Motor neuron (in vitro differentiated cells): ENCODE measurements around the gene MBD3L5. TPM values are rescaled to one million over a fixed set of nuclear protein-coding genes. Genes with fewer than 3 reads are reported as not detected.

Source experiments
- total RNA-seq, 8 experiments: library from RNA; unstranded; fragments of 300-600 nt; gene quantifications; 2 replicates each; pipeline versions ENCODE4 v1.2.3 to v1.2.4, GENCODE V29; 2022

The MBD3L5 gene
- total RNA-seq, 8 experiments from 2014 or later, result not detected

Other genes starting within 250 kb of the MBD3L5 start
- gene ADGRE1, start 143.0 kb upstream of the MBD3L5 start, total RNA-seq, result not detected
- not detected for gene MBD3L2B, start 9.1 kb upstream of the MBD3L5 start, total RNA-seq
- gene MBD3L4, start 9.6 kb downstream of the MBD3L5 start, total RNA-seq, result under 1 TPM in 1 of 8 experiments, not detected in 7; 0.71 TPM
- gene MBD3L2, start 18.7 kb downstream of the MBD3L5 start, total RNA-seq, result under 1 TPM in 2 of 8 experiments, not detected in 6; 0.27 to 0.62 TPM
- gene MBD3L3, start 28.1 kb downstream of the MBD3L5 start, total RNA-seq, result 1 to 10 TPM in 1 of 8 experiments, under 1 TPM in 2, not detected in 5; 0.58 to 1.1 (median 0.87) TPM
- gene ZNF557, start 39.1 kb downstream of the MBD3L5 start, total RNA-seq, result 10 to 100 TPM in 5 of 8 experiments, 1 to 10 TPM in 3; 8.4 to 16.1 (median 10.8) TPM